H1 (cell line): Measurements from ENCODE around the gene MIA2. TPM values are rescaled to one million over a fixed set of nuclear protein-coding genes. Genes with fewer than 3 reads are reported as not detected.
"Not testable (repeated sequence)": the region's sequence is repeated elsewhere in the genome, so short reads cannot be mapped to it uniquely, and the experiment has no call there.

ENCODE experiments used
- CTCF ChIA-PET: fragments of 300-600 bp; sonication (Branson Sonifier 250); formaldehyde crosslinking; loops from one replicate; lab custom pipeline; 2021; ENCODE audit not compliant: partially characterized antibody; lab: Charles Lee
- POLR2A ChIA-PET: fragments of 300-600 bp; sonication (Branson Sonifier 250); formaldehyde crosslinking; loops from one replicate; lab custom pipeline; 2021; ENCODE audit warnings: inconsistent platforms; ENCODE audit not compliant: partially characterized antibody; lab: Charles Lee
- DNase-seq, 2 experiments: peaks; one replicate each; pipeline versions ENCODE4 v3.0.0 to v3.0.0-alpha.2; 2010 to 2022; ENCODE audit warnings: low spot score in 2 of 2, low read depth in 1 of 2, mixed read lengths in 1 of 2
- FAIRE-seq: peaks from 2 replicates; lab custom pipeline; 2011; peaks lifted over from hg19 to GRCh38; lab: Jason Lieb, UNC
- H2AFZ ChIP-seq: 2 replicates; pipeline ENCODE4 v1.8.1; 2012; ENCODE audit warnings: low read length, inconsistent platforms
- H2AK5ac ChIP-seq: 2 replicates; pipeline ENCODE4 v1.6.1; 2013; ENCODE audit warnings: low read depth, low read length
- H2BK120ac ChIP-seq: replicated peaks from 2 replicates; pipeline ENCODE3; 2013; ENCODE audit warnings: low read depth, low read length, inconsistent platforms
- H2BK12ac ChIP-seq: 2 replicates; pipeline ENCODE4 v1.6.1; 2013; ENCODE audit warnings: low read depth, low read length
- H2BK15ac ChIP-seq: 2 replicates; pipeline ENCODE4 v1.6.1; 2013; ENCODE audit warnings: low read length
- H2BK20ac ChIP-seq: 2 replicates; pipeline ENCODE4 v1.6.1; 2013; ENCODE audit warnings: low read length
- H2BK5ac ChIP-seq: 2 replicates; pipeline ENCODE4 v1.6.1; 2013; ENCODE audit warnings: low read depth, low read length
- H3K14ac ChIP-seq: 2 replicates; pipeline ENCODE4 v1.6.1; 2013; ENCODE audit warnings: inconsistent platforms; ENCODE audit not compliant: insufficient read length
- H3K18ac ChIP-seq: 2 replicates; pipeline ENCODE4 v1.6.1; 2013; ENCODE audit warnings: low read length; ENCODE audit errors: extremely low read depth
- H3K23ac ChIP-seq: 2 replicates; pipeline ENCODE4 v1.6.1; 2013; ENCODE audit warnings: inconsistent platforms; ENCODE audit not compliant: insufficient read length
- H3K23me2 ChIP-seq: 2 replicates; pipeline ENCODE4 v1.6.1; 2013; ENCODE audit warnings: low read depth, low read length
- H3K27ac ChIP-seq: 2 replicates; pipeline ENCODE4 v1.6.1; 2011; ENCODE audit warnings: low read depth, low read length, inconsistent platforms
- H3K27me3 ChIP-seq, 4 experiments: replicated peaks in 1 of 4; 1 replicate in 1 of 4; 2 replicates in 3 of 4; pipeline versions ENCODE4 v1.6.1 to v1.8.1; 2011 to 2013; ENCODE audit warnings: low read length in 3 of 4, mild to moderate bottlenecking in 3 of 4, inconsistent platforms in 2 of 4, mixed read lengths in 2 of 4, moderate library complexity in 1 of 4; ENCODE audit not compliant: control insufficient read depth in 3 of 4, insufficient read depth in 3 of 4; ENCODE audit errors: extremely low read depth in 1 of 4
- H3K36me3 ChIP-seq, 4 experiments: 2 replicates each; pipeline versions ENCODE4 v1.6.1 to v1.8.1; 2011 to 2013; ENCODE audit warnings: mild to moderate bottlenecking in 4 of 4, low read length in 3 of 4, moderate library complexity in 2 of 4, control low read depth in 1 of 4, inconsistent platforms in 1 of 4; ENCODE audit not compliant: insufficient read depth in 4 of 4, control insufficient read depth in 2 of 4
- H3K4ac ChIP-seq: replicated peaks from 2 replicates; pipeline ENCODE3; 2013; ENCODE audit warnings: low read length, low read depth, mixed read lengths, inconsistent platforms; ENCODE audit not compliant: insufficient read length
- H3K4me1 ChIP-seq, 4 experiments: replicated peaks in 1 of 4; 1 replicate in 1 of 4; 2 replicates in 3 of 4; pipeline versions ENCODE4 v1.6.1 to v1.8.1; 2011 to 2013; ENCODE audit warnings: low read length in 3 of 4, inconsistent platforms in 2 of 4, mixed read lengths in 1 of 4; ENCODE audit not compliant: insufficient read depth in 4 of 4, control insufficient read depth in 3 of 4
- H3K4me2 ChIP-seq, 2 experiments: 2 replicates each; pipeline versions ENCODE4 v1.6.1 to v1.8.1; 2011 to 2013; ENCODE audit warnings: low read depth in 2 of 2, low read length in 2 of 2, control low read depth in 1 of 2, inconsistent platforms in 1 of 2, mild to moderate bottlenecking in 1 of 2; ENCODE audit not compliant: insufficient read depth in 1 of 2
- H3K4me3 ChIP-seq, 4 experiments: fragments of 200-600, 300-600 bp in 1 of 4; sonication (generic), shearing (Covaris generic), sonication (Bioruptor Twin) in 1 of 4; 2 replicates each; pipeline versions ENCODE4 v1.5.1 to v1.8.1; 2011 to 2016; ENCODE audit warnings: low read length in 4 of 4, low read depth in 3 of 4, control low read depth in 2 of 4, inconsistent platforms in 2 of 4, mild to moderate bottlenecking in 2 of 4, mixed read lengths in 1 of 4, moderate library complexity in 1 of 4; ENCODE audit not compliant: insufficient read depth in 2 of 4; ENCODE audit errors: extremely low read depth in 1 of 4
- H3K56ac ChIP-seq: replicated peaks from 2 replicates; pipeline ENCODE3; 2013; ENCODE audit warnings: low read depth, mild to moderate bottlenecking, mixed read lengths, low read length, inconsistent platforms; ENCODE audit not compliant: insufficient read length
- H3K79me1 ChIP-seq: 2 replicates; pipeline ENCODE4 v1.6.1; 2013; ENCODE audit warnings: low read depth, low read length, control low read depth
- H3K79me2 ChIP-seq, 2 experiments: 2 replicates each; pipeline versions ENCODE4 v1.6.1 to v1.8.1; 2012 to 2013; ENCODE audit warnings: low read length in 2 of 2, mild to moderate bottlenecking in 2 of 2, inconsistent platforms in 1 of 2; ENCODE audit not compliant: insufficient read depth in 2 of 2, control insufficient read depth in 1 of 2
- H3K9ac ChIP-seq, 4 experiments: replicated peaks in 1 of 4; 1 replicate in 1 of 4; 2 replicates in 3 of 4; pipeline versions ENCODE4 v1.6.1 to v1.8.1; 2011 to 2013; ENCODE audit warnings: low read depth in 3 of 4, low read length in 3 of 4, control low read depth in 2 of 4, mild to moderate bottlenecking in 2 of 4, moderate library complexity in 2 of 4, inconsistent platforms in 1 of 4; ENCODE audit errors: extremely low read depth in 1 of 4
- H3K9me3 ChIP-seq, 2 experiments: 2 replicates each; pipeline versions ENCODE4 v1.6.1 to v1.8.1; 2012 to 2013; ENCODE audit warnings: mild to moderate bottlenecking in 2 of 2, moderate library complexity in 2 of 2, control low read depth in 1 of 2, inconsistent platforms in 1 of 2, low read depth in 1 of 2, low read length in 1 of 2, mixed read lengths in 1 of 2; ENCODE audit not compliant: insufficient read depth in 2 of 2
- H4K20me1 ChIP-seq, 2 experiments: replicated peaks in 1 of 2; 2 replicates each; pipeline versions ENCODE3 to v1.8.1; 2011 to 2013; ENCODE audit warnings: inconsistent platforms in 2 of 2, low read length in 2 of 2, mild to moderate bottlenecking in 1 of 2; ENCODE audit not compliant: insufficient read depth in 2 of 2, control insufficient read depth in 1 of 2
- H4K5ac ChIP-seq: 2 replicates; pipeline ENCODE4 v1.6.1; 2013; ENCODE audit warnings: low read length, low read depth, mixed read lengths, inconsistent platforms; ENCODE audit not compliant: insufficient read length
- H4K8ac ChIP-seq: 2 replicates; pipeline ENCODE4 v1.8.0; 2013; ENCODE audit warnings: mild to moderate bottlenecking, moderate library complexity, low read length, inconsistent platforms; ENCODE audit not compliant: insufficient read depth; ENCODE audit errors: extremely low read depth
- H4K91ac ChIP-seq: replicated peaks from 2 replicates; pipeline ENCODE3; 2013; ENCODE audit warnings: low read length, mixed read lengths, inconsistent platforms; ENCODE audit not compliant: insufficient read length
- WGBS, 2 experiments: shearing (Covaris generic) in 1 of 2; methylation state at CpG; one replicate each; pipeline versions ENCODE4 v1.1.6 to v1.1.7; 2013 to 2015; ENCODE audit warnings: low lambda C conversion rate in 2 of 2, mixed read lengths in 2 of 2, inconsistent platforms in 1 of 2, low coverage in 1 of 2, missing lambda C conversion rate in 1 of 2; ENCODE audit not compliant: insufficient replicate concordance in 2 of 2, insufficient coverage in 1 of 2, insufficient read length in 1 of 2; ENCODE audit errors: extremely low coverage in 1 of 2, missing lambda C conversion rate in 1 of 2; 5-methylcytosine and 5-hydroxymethylcytosine counted together
- polyA plus RNA-seq, 7 experiments: library from polyadenylated mRNA; depleted of rRNA in 3 of 7; stranded (reverse) in 5 of 7; unstranded in 2 of 7; fragments of >200 nt in 5 of 7; fragments of 200-250 nt in 2 of 7; gene quantifications; 1 replicate in 5 of 7; 2 replicates in 1 of 7; 4 replicates in 1 of 7; pipeline versions ENCODE4 v1.2.1 to v1.2.3, GENCODE V29; 2011 to 2013; ENCODE audit warnings: missing spikeins in 2 of 7, mixed read lengths in 2 of 7
- total RNA-seq: library from RNA; stranded (reverse); fragmentation: NEBNext Ultra II Directional; extraction: Animal tissue kit (Norgen Biotek cat#: 25700); gene quantifications from 2 replicates; pipeline ENCODE4 v1.2.1, GENCODE V29; 2021

MIA2 gene
- total and polyA plus RNA-seq, 2 of the 8 experiments (the other 6 are each of a cell fraction or from before 2014, with no cell fraction given) = 10.1 to 15.0 TPM

GRCh38 chr14:39234986-39235385 is 1.3 kb downstream of the MIA2 start:
- H2BK15ac ChIP-seq, H2BK120ac ChIP-seq, H4K8ac ChIP-seq, H3K9ac ChIP-seq, H3K18ac ChIP-seq, H2AK5ac ChIP-seq, H3K4ac ChIP-seq, H3K23ac ChIP-seq, FAIRE-seq, H2BK5ac ChIP-seq, H3K4me3 ChIP-seq, H3K79me2 ChIP-seq, H3K36me3 ChIP-seq, H3K23me2 ChIP-seq, H3K9me3 ChIP-seq, DNase-seq, H4K5ac ChIP-seq, H4K91ac ChIP-seq, H3K79me1 ChIP-seq, H2BK12ac ChIP-seq, H2BK20ac ChIP-seq, H3K4me1 ChIP-seq, H3K4me2 ChIP-seq, H3K14ac ChIP-seq, H3K56ac ChIP-seq, H2AFZ ChIP-seq, POLR2A ChIA-PET, H4K20me1 ChIP-seq, H3K27ac ChIP-seq, H3K27me3 ChIP-seq: not testable (repeated sequence)
- 96% methylated on average over 5 of the region's 5 CpGs; no CpG with 5 or more reads in 1 of the 2 experiments for WGBS, 2 experiments
- CTCF ChIA-PET = interaction anchor here (1.1 kb wide), 1 partner anchor 235 kb away, joined by 4 read pairs; no protein-coding TSS in a partner anchor

- CTCF ChIA-PET = interaction anchor here (1.1 kb wide), 1 partner anchor 234 kb away, joined by 4 read pairs; no protein-coding TSS in a partner anchor
- POLR2A ChIA-PET = not testable (repeated sequence)
Measured at GRCh38 chr14:39235466-39235865, 1.8 kb downstream of the MIA2 start.

More at GRCh38 chr14:39235466-39235865, 1.8 kb downstream of the MIA2 start:
- H3K4me3 ChIP-seq, H3K79me2 ChIP-seq, H3K4me1 ChIP-seq, H3K14ac ChIP-seq, H2BK120ac ChIP-seq, H3K9ac ChIP-seq, H3K4ac ChIP-seq, H2BK5ac ChIP-seq, H3K23me2 ChIP-seq, H4K5ac ChIP-seq, H3K56ac ChIP-seq, H2AFZ ChIP-seq, H2BK12ac ChIP-seq, H3K79me1 ChIP-seq, H3K23ac ChIP-seq, H3K27me3 ChIP-seq, DNase-seq, H2AK5ac ChIP-seq, FAIRE-seq, H3K36me3 ChIP-seq, H4K91ac ChIP-seq, H3K9me3 ChIP-seq, H3K27ac ChIP-seq, H4K8ac ChIP-seq, H2BK20ac ChIP-seq, H3K18ac ChIP-seq, H4K20me1 ChIP-seq, H3K4me2 ChIP-seq, H2BK15ac ChIP-seq: not testable (repeated sequence)
